Stimulated activated naive B cell treated with anti-CD40 and anti-IgM and Interleukin-4, amounts not matched to agents 10 μg/mL and 1 μg/mL and 100 μg/mL, for 72 hours (primary cell): Measurements from ENCODE around the gene GTF3C5.
A peak's percentile ranks its signal among the peaks of the same experiment; 100 is the strongest.
"Not testable (repeated sequence)": the region's sequence is repeated elsewhere in the genome, so short reads cannot be mapped to it uniquely, and the experiment has no call there.

Source experiments
- ATAC-seq, 2 donors: fragments of 150-1000 bp; cut with Tn5 transposase; replicated peaks; 2 replicates each; pipeline ENCODE4 v1.10.0; 2021; ENCODE audit warnings: moderate library complexity in 1 of 2
- DNase-seq: peaks from one replicate; pipeline ENCODE4 v3.0.0; 2021
- H3K27ac Mint-ChIP-seq: one replicate; pipeline ENCODE4 v1.8.0; 2022; ENCODE audit warnings: mild to moderate bottlenecking, mixed read lengths
- H3K27me3 Mint-ChIP-seq, 2 donors: one replicate each; pipeline ENCODE4 v1.8.0; 2022; ENCODE audit warnings: mixed read lengths in 2 of 2
- H3K36me3 Mint-ChIP-seq, 2 donors: one replicate each; pipeline ENCODE4 v1.8.0; 2022; ENCODE audit warnings: mixed read lengths in 2 of 2, mild to moderate bottlenecking in 1 of 2
- H3K4me1 Mint-ChIP-seq, 2 donors: one replicate each; pipeline ENCODE4 v1.8.0; 2022; ENCODE audit warnings: mixed read lengths in 2 of 2, mild to moderate bottlenecking in 1 of 2
- H3K4me3 Mint-ChIP-seq, 2 donors: one replicate each; pipeline ENCODE4 v1.8.0; 2022; ENCODE audit warnings: mild to moderate bottlenecking in 2 of 2, mixed read lengths in 2 of 2, moderate library complexity in 1 of 2
- H3K9me3 Mint-ChIP-seq, 2 donors: one replicate each; pipeline ENCODE4 v1.8.0; 2022; ENCODE audit warnings: mixed read lengths in 2 of 2, mild to moderate bottlenecking in 1 of 2

The GTF3C5 gene

DNA sequence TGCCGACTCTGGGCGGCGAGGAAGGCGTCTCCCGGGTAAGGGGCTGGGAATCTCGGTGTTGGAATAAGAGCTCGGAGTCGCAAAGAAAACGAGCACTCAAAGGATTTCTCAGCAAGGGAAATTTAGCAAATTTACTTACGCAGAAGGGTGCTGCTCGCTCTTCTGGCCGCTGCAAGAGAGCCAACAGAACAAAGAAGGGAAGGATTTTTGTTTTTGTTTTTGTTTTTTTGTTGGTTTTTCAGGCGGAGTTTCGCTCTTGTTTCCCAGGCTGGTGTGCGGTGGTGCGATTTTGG is 279 bp downstream of the GTF3C5 start:
- Mint-ChIP-seq H3K27me3 (no peaks in the 10 kb centered on the region), H3K9me3 (peaks cover 0 to 4% of the 10 kb centered on the region in 2 donors), H3K4me3 (peak overlapping the region; percentile 90 to 99), H3K36me3 (peaks cover 16 to 21% of the 10 kb centered on the region in 2 donors), H3K27ac (peak overlapping the region; percentile 96), H3K4me1 (peaks cover 34 to 56% of the 10 kb centered on the region in 2 donors)
- no peak for ATAC-seq
- no peak for DNase-seq

DNA sequence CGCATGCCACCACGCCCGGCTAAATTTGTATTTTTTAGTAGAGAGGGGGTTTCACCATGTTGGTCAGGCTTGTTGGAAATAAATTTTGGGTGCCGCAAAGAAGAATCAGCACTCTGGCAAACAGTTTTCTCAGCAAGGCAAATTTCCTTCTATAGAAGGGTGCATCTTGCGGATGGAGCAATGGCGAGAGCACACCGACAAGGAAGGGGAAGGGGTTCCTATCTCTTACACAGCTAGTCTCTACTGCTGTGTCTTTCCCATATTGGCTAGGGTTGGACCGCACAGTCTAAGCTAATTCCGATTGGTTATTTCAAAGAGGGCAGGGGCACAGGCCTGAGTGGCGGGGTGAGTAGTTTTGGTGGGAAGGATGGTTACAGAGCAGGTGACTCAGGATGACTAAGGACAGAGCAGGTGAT is 707 bp downstream of the GTF3C5 start:
- H3K4me1 Mint-ChIP-seq: peaks cover 34 to 56% of the 10 kb centered on the region in 2 donors
- H3K4me3 Mint-ChIP-seq: peak overlapping the region; percentile 90 to 99
- H3K27me3 Mint-ChIP-seq: no peaks in the 10 kb centered on the region
- peaks cover 16 to 21% of the 10 kb centered on the region in 2 donors for H3K36me3 Mint-ChIP-seq
- DNase-seq (no peak), ATAC-seq (no peak)
- peak overlapping the region; percentile 96 for H3K27ac Mint-ChIP-seq
- H3K9me3 Mint-ChIP-seq: peaks cover 0 to 4% of the 10 kb centered on the region in 2 donors

DNA sequence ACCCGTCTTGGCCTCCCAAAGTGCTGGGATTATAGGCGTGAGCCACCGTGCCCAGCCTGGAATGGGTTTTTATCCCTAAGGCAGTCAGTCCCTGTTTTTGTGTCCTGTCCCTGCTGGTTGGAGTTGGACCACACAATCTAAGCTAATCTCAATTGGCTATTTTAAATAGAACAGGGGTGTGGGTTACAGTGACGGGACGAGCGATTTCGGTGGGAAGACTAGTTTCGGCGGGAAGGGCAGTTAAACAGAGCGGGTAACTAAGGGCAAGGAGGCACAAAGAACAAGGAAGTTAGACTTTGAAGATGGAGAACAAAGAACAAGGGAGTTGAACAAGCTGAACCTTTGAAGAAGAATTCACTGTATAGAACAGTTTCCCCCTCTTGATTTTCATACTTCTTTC is 1.4 kb downstream of the GTF3C5 start:
- Mint-ChIP-seq H3K27me3 (no peaks in the 10 kb centered on the region), H3K9me3 (peaks cover 0 to 4% of the 10 kb centered on the region in 2 donors), H3K4me1 (peaks cover 34 to 54% of the 10 kb centered on the region in 2 donors), H3K27ac (no peak overlapping the region), H3K36me3 (peaks cover 16 to 21% of the 10 kb centered on the region in 2 donors), H3K4me3 (peak overlapping the region; percentile 90 to 99)
- DNase-seq (no peak), ATAC-seq (no peak)

DNA sequence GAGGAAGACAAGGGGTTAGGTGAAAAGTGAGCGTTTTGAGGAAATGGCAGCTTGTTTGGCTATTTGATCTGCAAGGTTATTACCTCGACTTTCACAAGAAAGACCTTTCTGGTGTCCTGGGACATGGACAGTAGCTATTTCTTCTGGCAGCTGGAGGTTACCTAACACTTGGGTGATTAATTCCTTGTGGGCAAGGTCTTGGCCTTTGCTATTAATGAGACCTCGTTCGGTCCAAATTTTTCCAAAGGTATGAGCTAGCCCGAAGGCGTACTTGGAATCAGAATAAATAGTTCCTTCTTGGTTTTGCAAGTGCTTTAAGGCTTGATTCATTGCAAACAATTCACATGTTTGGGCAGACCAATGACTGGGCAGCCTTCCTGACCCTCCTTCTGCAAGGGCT is 4.9 kb downstream of the GTF3C5 start:
- no peaks in the 10 kb centered on the region for H3K27me3 Mint-ChIP-seq
- no peak overlapping the region for H3K4me3 Mint-ChIP-seq
- no peak overlapping the region for H3K27ac Mint-ChIP-seq
- H3K9me3 Mint-ChIP-seq: peaks cover 0 to 4% of the 10 kb centered on the region in 2 donors
- H3K36me3 Mint-ChIP-seq: peaks cover 13 to 36% of the 10 kb centered on the region in 2 donors
- DNase-seq (no peak), ATAC-seq (no peak)
- H3K4me1 Mint-ChIP-seq: peaks cover 32 to 40% of the 10 kb centered on the region in 2 donors

DNA sequence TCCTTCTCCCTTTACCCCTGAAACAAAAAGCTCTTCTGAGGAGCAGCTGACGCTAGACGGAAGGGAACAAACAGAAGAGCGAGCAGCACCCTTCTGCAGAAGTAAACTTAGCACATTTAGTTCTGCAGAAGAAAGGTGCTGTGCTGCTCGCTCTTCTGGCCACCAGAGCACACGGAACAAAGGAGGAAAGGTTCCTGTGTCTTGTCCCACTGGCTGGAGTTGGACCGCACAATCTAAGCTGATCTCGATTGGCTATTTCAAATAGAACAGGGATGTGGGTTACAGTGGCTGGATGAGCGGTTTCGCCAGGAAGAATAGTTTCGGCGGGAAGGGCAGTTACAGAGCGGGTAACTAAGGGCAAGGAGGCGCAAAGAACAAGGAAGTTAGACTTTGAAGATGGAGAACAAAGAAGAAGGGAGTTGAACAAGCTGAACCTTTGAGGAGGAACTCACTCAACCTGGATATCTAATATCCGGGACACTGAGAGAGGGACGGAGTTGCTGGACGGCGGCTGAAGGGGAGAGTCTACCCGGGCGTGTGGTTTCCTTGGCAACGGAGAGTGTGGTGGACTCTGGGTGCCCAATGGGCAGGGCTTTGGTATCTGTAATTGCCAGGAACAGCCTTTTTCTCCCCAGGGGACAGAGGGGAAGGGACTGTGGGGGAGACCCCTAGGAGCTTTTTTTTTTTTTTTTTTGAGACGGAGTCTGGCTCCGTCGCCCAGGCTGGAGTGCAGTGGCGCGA is 7.1 kb downstream of the GTF3C5 start:
- no peak for DNase-seq
- Mint-ChIP-seq H3K4me1 (peaks cover 16 to 22% of the 10 kb centered on the region in 2 donors), H3K36me3 (peaks cover 12 to 30% of the 10 kb centered on the region in 2 donors), H3K27ac (no peak overlapping the region), H3K27me3 (no peaks in the 10 kb centered on the region), H3K4me3 (no peak overlapping the region), H3K9me3 (no peaks in the 10 kb centered on the region)
- no peak for ATAC-seq

DNA sequence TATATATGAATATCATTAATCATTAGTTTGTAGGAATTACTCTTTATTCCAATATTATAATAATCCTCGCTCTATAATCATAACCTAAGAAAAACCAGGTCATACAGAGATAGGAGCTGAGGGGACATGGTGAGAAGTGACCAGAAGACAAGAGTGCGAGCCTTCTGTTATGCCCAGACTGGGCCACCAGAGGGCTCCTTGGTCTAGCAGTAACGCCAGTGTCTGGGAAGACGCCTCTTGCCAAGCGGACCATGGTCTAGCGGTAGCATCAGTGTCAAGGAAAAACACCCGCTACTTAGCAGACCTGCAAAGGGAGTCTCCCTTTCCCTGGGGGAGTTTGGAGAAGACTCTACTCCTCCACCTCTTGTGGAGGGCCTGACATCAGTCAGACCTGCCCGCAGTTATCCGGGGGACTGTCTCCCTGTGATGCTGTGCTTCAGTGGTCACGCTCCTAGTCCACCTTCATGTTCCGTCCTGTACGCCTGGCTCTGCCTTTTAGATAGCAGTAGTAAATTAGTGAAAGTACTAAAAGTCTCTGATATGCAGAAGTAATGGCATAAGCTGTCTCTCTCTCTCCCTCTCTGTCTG is 10.2 kb downstream of the GTF3C5 start:
- H3K27me3 Mint-ChIP-seq, ATAC-seq, H3K4me3 Mint-ChIP-seq, H3K9me3 Mint-ChIP-seq, H3K27ac Mint-ChIP-seq: not testable (repeated sequence)
- H3K4me1 Mint-ChIP-seq: peaks cover 13 to 16% of the 10 kb centered on the region in 2 donors
- H3K36me3 Mint-ChIP-seq: peaks cover 20 to 50% of the 10 kb centered on the region in 2 donors
- peak; percentile 24 for DNase-seq

DNA sequence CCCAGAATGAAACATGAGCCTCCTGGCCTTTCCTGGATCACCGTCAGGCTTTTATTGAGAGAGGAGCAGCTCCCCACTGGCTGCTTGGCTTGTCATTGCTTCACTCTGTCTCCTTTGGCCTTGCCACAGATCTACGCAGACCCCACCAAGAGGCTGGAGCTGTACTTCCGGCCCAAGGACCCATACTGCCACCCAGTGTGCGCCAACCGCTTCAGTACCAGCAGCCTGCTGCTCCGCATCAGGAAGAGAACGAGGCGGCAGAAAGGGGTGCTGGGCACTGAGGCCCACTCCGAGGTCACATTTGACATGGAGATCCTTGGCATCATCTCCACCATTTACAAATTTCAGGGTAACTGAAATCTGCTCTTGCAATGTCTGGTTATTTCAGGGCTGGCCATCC is 11.2 kb downstream of the GTF3C5 start:
- ATAC-seq (no peak), DNase-seq (no peak)
- H3K36me3 Mint-ChIP-seq: peaks cover 29 to 58% of the 10 kb centered on the region in 2 donors
- no peak overlapping the region for H3K4me3 Mint-ChIP-seq
- H3K9me3 Mint-ChIP-seq: no peaks in the 10 kb centered on the region
- H3K27me3 Mint-ChIP-seq: no peaks in the 10 kb centered on the region
- H3K27ac Mint-ChIP-seq: no peak overlapping the region
- H3K4me1 Mint-ChIP-seq: peaks cover 13 to 16% of the 10 kb centered on the region in 2 donors

DNA sequence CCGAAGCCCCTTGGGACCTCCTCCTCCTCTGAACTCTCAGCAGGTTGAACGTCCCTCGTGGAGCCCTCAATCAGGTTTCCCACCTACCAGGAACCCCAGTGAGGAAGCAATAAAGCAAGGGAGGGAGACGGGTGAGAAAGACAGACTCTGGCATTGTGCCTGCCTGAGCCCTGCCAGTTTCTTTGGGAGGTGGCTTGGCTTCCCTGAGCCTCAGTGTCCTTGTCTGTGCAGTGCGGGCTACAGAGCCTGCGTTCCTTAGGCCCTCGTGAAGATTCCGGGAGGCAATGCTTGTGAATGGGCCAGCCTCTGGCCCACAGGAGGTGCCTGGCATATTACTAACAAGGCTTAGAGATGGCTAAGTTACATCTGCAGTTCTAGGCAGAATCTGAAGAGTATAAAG is 11.9 kb downstream of the GTF3C5 start:
- H3K27me3 Mint-ChIP-seq: no peaks in the 10 kb centered on the region
- no peak overlapping the region for H3K4me3 Mint-ChIP-seq
- no peak overlapping the region for H3K27ac Mint-ChIP-seq
- no peak for DNase-seq
- ATAC-seq: no peak
- H3K9me3 Mint-ChIP-seq: no peaks in the 10 kb centered on the region
- peaks cover 30 to 56% of the 10 kb centered on the region in 2 donors for H3K36me3 Mint-ChIP-seq
- H3K4me1 Mint-ChIP-seq: peaks cover 11 to 15% of the 10 kb centered on the region in 2 donors

DNA sequence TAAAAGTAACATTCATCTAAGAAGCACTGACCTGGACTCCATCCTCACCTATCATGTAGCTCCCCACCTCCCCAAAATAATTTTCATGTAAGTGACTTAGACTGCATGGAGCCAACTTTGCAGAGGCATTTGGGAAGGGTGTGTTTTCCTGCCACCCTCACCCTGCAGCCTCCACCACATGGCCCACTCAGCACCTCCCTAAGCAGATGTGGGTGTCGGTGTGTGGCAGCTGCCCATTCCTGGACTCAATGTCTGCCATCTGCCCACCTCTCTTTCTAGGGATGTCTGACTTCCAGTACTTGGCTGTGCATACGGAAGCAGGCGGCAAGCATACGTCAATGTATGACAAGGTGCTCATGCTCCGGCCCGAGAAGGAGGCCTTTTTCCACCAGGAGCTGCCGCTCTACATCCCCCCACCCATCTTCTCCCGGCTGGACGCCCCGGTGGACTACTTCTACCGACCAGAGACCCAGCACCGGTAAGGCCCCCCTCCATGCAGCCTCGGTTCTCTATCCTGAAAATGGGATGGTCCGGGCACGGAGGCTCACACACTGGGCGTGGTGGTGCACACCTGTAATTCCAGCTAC is 12.7 kb downstream of the GTF3C5 start:
- Mint-ChIP-seq H3K27ac (no peak overlapping the region), H3K36me3 (peaks cover 27 to 51% of the 10 kb centered on the region in 2 donors), H3K4me3 (no peak overlapping the region), H3K4me1 (peaks cover 7 to 10% of the 10 kb centered on the region in 2 donors), H3K9me3 (no peaks in the 10 kb centered on the region), H3K27me3 (no peaks in the 10 kb centered on the region)
- no peak for ATAC-seq
- no peak for DNase-seq

DNA sequence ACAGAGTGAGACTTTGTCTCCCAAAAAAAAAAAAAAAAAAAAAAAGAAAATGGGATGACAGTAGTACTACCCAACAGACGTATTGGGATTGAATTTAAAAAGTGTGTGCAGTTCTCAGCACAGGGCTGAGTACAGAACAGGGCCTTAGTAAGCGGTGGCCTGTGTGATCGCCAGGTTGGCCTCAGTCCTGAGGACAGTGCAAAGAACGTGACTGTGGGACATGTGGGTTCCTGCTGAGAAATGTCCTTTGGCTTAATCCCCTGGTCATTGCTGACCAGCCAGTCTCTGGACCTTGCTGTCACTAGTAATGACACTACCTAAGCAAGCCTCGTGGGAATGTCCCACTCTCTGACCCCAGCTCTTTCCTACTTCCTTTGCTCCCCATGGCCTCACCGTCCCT is 13.3 kb downstream of the GTF3C5 start:
- H3K9me3 Mint-ChIP-seq: no peaks in the 10 kb centered on the region
- H3K27me3 Mint-ChIP-seq: no peaks in the 10 kb centered on the region
- H3K4me3 Mint-ChIP-seq: no peak overlapping the region
- peaks cover 7 to 10% of the 10 kb centered on the region in 2 donors for H3K4me1 Mint-ChIP-seq
- ATAC-seq (no peak), DNase-seq (no peak)
- H3K27ac Mint-ChIP-seq: no peak overlapping the region
- peaks cover 27 to 47% of the 10 kb centered on the region in 2 donors for H3K36me3 Mint-ChIP-seq

DNA sequence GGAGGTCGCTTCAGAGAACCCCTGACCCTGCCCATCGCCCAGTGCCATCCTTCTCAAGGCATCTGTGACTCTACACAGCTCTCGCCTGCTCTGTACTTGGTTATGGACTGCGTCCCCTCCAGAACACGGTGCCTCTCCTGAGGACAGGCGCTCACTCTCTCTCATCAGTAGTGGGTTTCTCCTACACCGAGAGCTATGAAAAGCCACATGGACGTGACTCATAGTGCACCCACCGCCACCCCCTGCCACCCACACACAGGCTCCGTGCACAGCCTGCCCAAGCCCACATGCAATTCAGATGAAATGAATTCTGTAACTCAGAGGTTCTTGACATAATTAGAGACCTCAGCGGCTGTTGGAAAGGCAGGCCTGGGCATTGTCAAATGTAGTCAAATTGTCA is 13.9 kb downstream of the GTF3C5 start:
- no peak overlapping the region for H3K4me3 Mint-ChIP-seq
- DNase-seq (no peak), ATAC-seq (no peak)
- H3K9me3 Mint-ChIP-seq: no peaks in the 10 kb centered on the region
- peaks cover 30 to 52% of the 10 kb centered on the region in 2 donors for H3K36me3 Mint-ChIP-seq
- no peaks in the 10 kb centered on the region for H3K27me3 Mint-ChIP-seq
- peaks cover 7 to 10% of the 10 kb centered on the region in 2 donors for H3K4me1 Mint-ChIP-seq
- peak overlapping the region; percentile 71 for H3K27ac Mint-ChIP-seq

DNA sequence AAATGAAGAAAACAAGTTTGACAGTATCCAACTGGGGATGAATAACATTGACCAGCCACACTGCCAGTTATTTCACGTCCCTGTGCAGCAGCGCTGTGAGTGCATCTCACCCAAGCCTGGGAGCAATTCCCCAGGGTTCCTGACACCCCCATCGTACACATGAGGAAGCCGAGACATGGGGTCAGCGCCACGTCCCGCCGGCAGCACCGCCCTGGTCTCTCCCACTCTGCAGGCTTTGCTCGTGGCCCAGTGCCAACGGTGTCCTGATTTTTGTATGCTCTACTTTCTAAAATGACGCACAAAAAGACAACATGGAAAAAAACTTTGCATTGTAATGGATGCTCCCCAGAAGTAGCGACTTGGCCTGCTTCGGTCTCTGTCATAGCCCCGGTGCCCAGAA is 14.3 kb downstream of the GTF3C5 start:
- Mint-ChIP-seq H3K9me3 (no peaks in the 10 kb centered on the region), H3K27ac (no peak overlapping the region), H3K27me3 (no peaks in the 10 kb centered on the region), H3K4me1 (peaks cover 5 to 10% of the 10 kb centered on the region in 2 donors), H3K36me3 (peaks cover 35 to 55% of the 10 kb centered on the region in 2 donors), H3K4me3 (no peak overlapping the region)
- ATAC-seq: no peak
- DNase-seq: no peak

DNA sequence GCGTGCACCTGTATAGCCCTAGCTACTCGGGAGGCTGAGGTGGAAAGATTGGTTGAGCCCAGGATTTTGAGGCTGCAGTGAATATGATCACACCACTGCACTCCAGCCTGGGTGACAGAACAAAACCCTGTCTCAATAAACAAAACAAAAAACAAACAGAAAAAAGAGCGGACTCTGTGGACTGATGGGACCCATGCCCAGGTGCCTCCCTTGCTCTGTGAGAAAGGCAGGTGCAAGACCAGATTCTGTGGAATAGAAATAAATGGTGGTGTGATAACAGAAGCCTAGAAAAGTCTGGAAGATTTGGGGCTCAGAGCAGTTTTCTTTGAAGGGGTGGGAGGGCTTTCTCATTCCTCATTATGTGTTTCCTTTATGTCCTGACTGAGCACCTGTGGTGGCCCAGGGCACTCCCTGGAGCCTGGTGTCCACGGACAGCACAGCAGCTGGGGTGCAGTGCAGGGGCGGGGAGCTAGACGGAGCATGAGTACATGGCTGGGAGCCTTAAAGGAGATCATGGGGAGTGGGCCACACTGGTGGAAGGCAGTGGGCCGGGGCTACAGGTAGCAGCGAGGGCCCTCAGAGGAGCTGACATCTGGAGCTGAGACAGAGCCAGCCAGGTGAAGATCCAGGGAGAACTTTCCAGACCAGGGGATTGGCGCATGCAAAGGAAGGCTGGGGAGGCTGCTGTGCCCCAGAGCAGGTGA is 15.6 kb downstream of the GTF3C5 start:
- no peak for ATAC-seq
- Mint-ChIP-seq H3K9me3 (no peaks in the 10 kb centered on the region), H3K4me3 (no peak overlapping the region), H3K36me3 (peaks cover 37 to 59% of the 10 kb centered on the region in 2 donors), H3K4me1 (peaks cover 5 to 7% of the 10 kb centered on the region in 2 donors), H3K27ac (no peak overlapping the region), H3K27me3 (no peaks in the 10 kb centered on the region)
- DNase-seq: no peak

DNA sequence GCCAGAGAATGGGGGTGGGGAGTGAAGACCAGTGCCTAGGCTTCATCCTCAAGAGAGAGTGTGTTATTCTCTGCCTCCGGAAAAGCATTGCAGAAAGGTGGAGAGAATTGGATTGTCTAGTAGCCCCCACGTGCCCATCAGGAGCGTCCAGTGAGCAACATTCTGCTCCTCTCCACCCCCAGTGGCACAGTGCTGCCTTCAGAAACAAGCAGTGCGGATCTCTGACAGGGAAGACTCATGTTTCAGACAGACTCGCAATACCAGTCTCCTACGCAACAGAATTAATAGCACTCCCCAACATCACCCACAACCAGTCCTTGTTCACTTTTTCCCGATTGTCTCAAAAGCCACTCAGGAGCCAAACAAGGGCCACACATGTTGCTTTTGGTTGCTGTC is 16.1 kb downstream of the GTF3C5 start:
- Mint-ChIP-seq H3K4me3 (no peak overlapping the region), H3K27me3 (no peaks in the 10 kb centered on the region), H3K9me3 (no peaks in the 10 kb centered on the region), H3K27ac (no peak overlapping the region), H3K36me3 (peaks cover 40 to 59% of the 10 kb centered on the region in 2 donors), H3K4me1 (peaks cover 5 to 6% of the 10 kb centered on the region in 2 donors)
- no peak for ATAC-seq
- DNase-seq: no peak
